Fibroblast of the aortic adventitia (primary cell): ENCODE results near the gene PRKN. TPM values are rescaled to one million over a fixed set of nuclear protein-coding genes. Genes with fewer than 3 reads are reported as not detected.

Experiments
- DNase-seq: peaks from one replicate; pipeline ENCODE4 v3.0.0-alpha.2; 2010; ENCODE audit warnings: low read depth
- H3K4me3 ChIP-seq: 2 replicates; pipeline ENCODE4 v1.5.1; 2011; ENCODE audit warnings: low read depth, mild to moderate bottlenecking, control low read depth, low read length, moderate library complexity
- CTCF ChIP-seq: IDR thresholded peaks from 2 replicates; pipeline ENCODE4 v1.5.1; 2011; ENCODE audit warnings: mild to moderate bottlenecking, low read length, control low read depth, inconsistent platforms; ENCODE audit not compliant: insufficient read depth
- total RNA-seq: library from RNA; depleted of rRNA; stranded (reverse); fragments of >200 nt; gene quantifications from 2 replicates; pipeline ENCODE4 v1.2.3, GENCODE V29; 2012; ENCODE audit warnings: low replicate concordance

The PRKN gene
- total RNA-seq, 1 donor, result 2.0 TPM

- TF ChIP-seq CTCF, result no peak
- H3K4me3 ChIP-seq, result no peak overlapping the region
- DNase-seq, result no peak
These were observed 401.7 kb downstream of the PRKN start for GRCh38 chr6:162325826-162326225.

GRCh38 chr6:162325051-162325450 lies 402.5 kb downstream of the PRKN start:
- DNase-seq, result no peak
- H3K4me3 ChIP-seq, result no peak overlapping the region
- TF ChIP-seq CTCF, result no peak

- no peak for DNase-seq
- no peak for TF ChIP-seq CTCF
- H3K4me3 ChIP-seq, result no peak overlapping the region
These were observed 412.3 kb downstream of the PRKN start for GRCh38 chr6:162315291-162315690.

- no peak overlapping the region for H3K4me3 ChIP-seq
- no peak for DNase-seq
- TF ChIP-seq CTCF, result no peak
These were observed 413.5 kb downstream of the PRKN start for GRCh38 chr6:162313922-162314660.

GRCh38 chr6:162307865-162308264 lies 419.7 kb downstream of the PRKN start:
- TF ChIP-seq CTCF, result no peak
- no peak overlapping the region for H3K4me3 ChIP-seq
- DNase-seq, result no peak

- TF ChIP-seq CTCF, result no peak
- no peak for DNase-seq
- no peak overlapping the region for H3K4me3 ChIP-seq
These were observed 420.9 kb downstream of the PRKN start for GRCh38 chr6:162306616-162307015.

GRCh38 chr6:162301128-162301527 lies 426.4 kb downstream of the PRKN start:
- no peak for TF ChIP-seq CTCF
- DNase-seq, result no peak

More at GRCh38 chr6:162301128-162301527, 426.4 kb downstream of the PRKN start:
- no peak overlapping the region for H3K4me3 ChIP-seq
